Thoracic aorta (tissue), 2 donors: ENCODE data around the gene GNAI2. TPM values are rescaled to one million over a fixed set of nuclear protein-coding genes. Genes with fewer than 3 reads are reported as not detected.

Experiments used
- ATAC-seq: fragments of 150-250 bp; one replicate; pipeline ENCODE4 v1.8.0; 2017; ENCODE audit warnings: low read depth; ENCODE audit not compliant: insufficient number of reproducible peaks, low FRiP score
- DNase-seq: peaks from one replicate; pipeline ENCODE4 v3.0.0-alpha.2; 2020; ENCODE audit warnings: low spot score
- H3K27ac ChIP-seq, 2 donors: fragments of 200-600 bp; sonication (generic); 1 replicate in 1 of 2; 2 replicates in 1 of 2; pipeline ENCODE4 v1.5.1; 2016; ENCODE audit warnings: mild to moderate bottlenecking in 2 of 2, moderate library complexity in 2 of 2
- H3K27me3 ChIP-seq: fragments of 200-600 bp; sonication (generic); replicated peaks from 2 replicates; pipeline ENCODE4 v1.6.0; 2016; ENCODE audit warnings: mild to moderate bottlenecking; ENCODE audit not compliant: insufficient read depth
- H3K36me3 ChIP-seq: fragments of 200-600 bp; sonication (generic); one replicate; pipeline ENCODE4 v1.5.1; 2016
- H3K4me1 ChIP-seq, 2 donors: fragments of 200-600 bp; sonication (generic); 1 replicate in 1 of 2; 2 replicates in 1 of 2; pipeline versions ENCODE4 v1.5.1 to v1.6.0; 2016; ENCODE audit warnings: low read depth in 2 of 2, mild to moderate bottlenecking in 1 of 2; ENCODE audit not compliant: control insufficient read depth in 1 of 2
- H3K4me3 ChIP-seq: fragments of 200-600 bp; sonication (generic); 2 replicates; pipeline ENCODE4 v1.5.1; 2016; ENCODE audit warnings: mild to moderate bottlenecking
- H3K9me3 ChIP-seq: fragments of 200-600 bp; sonication (generic); 2 replicates; pipeline ENCODE4 v1.5.1; 2016
- CTCF ChIP-seq: fragments of 200-600 bp; sonication (generic); IDR thresholded peaks from one replicate; pipeline ENCODE4 v1.5.1; 2019; ENCODE audit warnings: antibody characterized with exemption
- total RNA-seq, 2 donors: library from RNA; depleted of rRNA; stranded (reverse); fragments of >200 nt; gene quantifications; one replicate each; pipeline versions ENCODE4 v1.1.0 to v1.2.3, GENCODE V29; 2016

GNAI2 gene
- total RNA-seq: 100 to 1,000 TPM; 183 to 337 TPM

GRCh38 chr3:50235716-50236483 is at the start of gene GNAI2:
GNAI2 (plus strand) TSS chr3:50236204; CDS start chr3:50236336, 132 bp downstream.
- peak within 1 kb of the TSS; percentile 81 for H3K4me3 ChIP-seq
- H3K9me3 ChIP-seq: no peaks in the 10 kb centered on the region
- H3K4me1 ChIP-seq: peaks cover 19 to 36% of the 10 kb centered on the region in 2 donors
- no peaks in the 10 kb centered on the region for H3K27me3 ChIP-seq
- ATAC-seq (peak; percentile 83), DNase-seq (peak; percentile 96)
- H3K27ac ChIP-seq: peak within 1 kb of the TSS; percentile 94 to 96
- H3K36me3 ChIP-seq: no peaks in the 10 kb centered on the region
- TF ChIP-seq CTCF: no peak

GRCh38 chr3:50187750-50188149 is 48.3 kb upstream of the GNAI2 start:
- DNase-seq: no peak
- H3K4me1 ChIP-seq: peaks cover 0 to 4% of the 10 kb centered on the region in 2 donors
- peaks cover 3% of the 10 kb centered on the region for H3K36me3 ChIP-seq
- no peaks in the 10 kb centered on the region for H3K9me3 ChIP-seq
- ATAC-seq: no peak
- no peaks in the 10 kb centered on the region for H3K27me3 ChIP-seq
- H3K4me3 ChIP-seq: no peak overlapping the region
- no peak overlapping the region for H3K27ac ChIP-seq
- no peak for TF ChIP-seq CTCF

GRCh38 chr3:50189274-50189673 is 46.7 kb upstream of the GNAI2 start:
- H3K27ac ChIP-seq: no peak overlapping the region
- DNase-seq (peak; percentile 49), ATAC-seq (peak; percentile 70)

GRCh38 chr3:50189989-50190388 is 46.0 kb upstream of the GNAI2 start:
- Histone ChIP-seq H3K27ac (no peak overlapping the region), H3K4me1 (peaks cover 3 to 24% of the 10 kb centered on the region in 2 donors), H3K27me3 (no peaks in the 10 kb centered on the region), H3K9me3 (no peaks in the 10 kb centered on the region), H3K4me3 (no peak overlapping the region), H3K36me3 (no peaks in the 10 kb centered on the region)
- ATAC-seq: no peak
- no peak for DNase-seq
- TF ChIP-seq CTCF: no peak

More at GRCh38 chr3:50189274-50189673, 46.7 kb upstream of the GNAI2 start:
- H3K27me3 ChIP-seq: no peaks in the 10 kb centered on the region
- no peaks in the 10 kb centered on the region for H3K36me3 ChIP-seq
- no peak overlapping the region for H3K4me3 ChIP-seq
- H3K9me3 ChIP-seq: no peaks in the 10 kb centered on the region
- peak; percentile 91 for TF ChIP-seq CTCF
- H3K4me1 ChIP-seq: peaks cover 2 to 20% of the 10 kb centered on the region in 2 donors

GRCh38 chr3:50190936-50191660 is 44.9 kb upstream of the GNAI2 start, which contains the start of gene GNAT1:
GNAT1 (plus strand) TSS chr3:50191610; CDS start chr3:50191726, 116 bp downstream.
- no peaks in the 10 kb centered on the region for H3K9me3 ChIP-seq
- no peak within 1 kb of the TSS for H3K4me3 ChIP-seq
- no peak for DNase-seq
- no peaks in the 10 kb centered on the region for H3K27me3 ChIP-seq
- ATAC-seq: no peak
- TF ChIP-seq CTCF: no peak
- peaks cover 3 to 24% of the 10 kb centered on the region in 2 donors for H3K4me1 ChIP-seq
- H3K27ac ChIP-seq: no peak within 1 kb of the TSS
- no peaks in the 10 kb centered on the region for H3K36me3 ChIP-seq
